Tibial nerve (tissue), 4 donors: ENCODE data around the gene EYS. TPM values are rescaled to one million over a fixed set of nuclear protein-coding genes. Genes with fewer than 3 reads are reported as not detected.

ENCODE experiments used
- DNase-seq, 2 donors: peaks; one replicate each; pipeline ENCODE4 v3.0.0-alpha.2; 2019; ENCODE audit warnings: low spot score in 2 of 2
- H3K27ac ChIP-seq, 4 donors: fragments of 200-600 bp; sonication (generic) in 3 of 4; one replicate each; pipeline ENCODE4 v1.5.1; 2017 to 2019; ENCODE audit warnings: mild to moderate bottlenecking in 1 of 4
- H3K27me3 ChIP-seq, 2 donors: fragments of 200-600 bp; sonication (generic) in 1 of 2; one replicate each; pipeline versions ENCODE4 v1.5.1 to v1.6.0; 2017 to 2019
- H3K36me3 ChIP-seq, 3 donors: fragments of 200-600 bp; sonication (generic); one replicate each; pipeline ENCODE4 v1.5.1; 2018 to 2019
- H3K4me1 ChIP-seq, 4 donors: fragments of 200-600 bp; sonication (generic) in 3 of 4; one replicate each; pipeline ENCODE4 v1.5.1; 2017 to 2019
- H3K4me3 ChIP-seq, 4 donors: fragments of 200-600 bp; sonication (generic) in 3 of 4; one replicate each; pipeline ENCODE4 v1.5.1; 2017 to 2019; ENCODE audit warnings: mild to moderate bottlenecking in 1 of 4, moderate library complexity in 1 of 4
- H3K9me3 ChIP-seq, 4 donors: fragments of 200-600 bp; sonication (generic) in 3 of 4; one replicate each; pipeline ENCODE4 v1.5.1; 2017 to 2019
- EP300 ChIP-seq, 2 donors: sonication (generic); formaldehyde crosslinking; IDR thresholded peaks; one replicate each; pipeline ENCODE4 v1.6.1; 2017; ENCODE audit warnings: antibody characterized with exemption in 2 of 2, mild to moderate bottlenecking in 1 of 2
- POLR2A ChIP-seq, 2 donors: fragments of 450-650 bp; IDR thresholded peaks; one replicate each; pipeline ENCODE4 v1.6.1; 2017; ENCODE audit warnings: antibody characterized with exemption in 2 of 2, mild to moderate bottlenecking in 2 of 2, moderate library complexity in 2 of 2
- WGBS, 2 donors: methylation state at CpG; one replicate each; pipeline ENCODE4 v1.1.5; 2018; 5-methylcytosine and 5-hydroxymethylcytosine counted together
- total RNA-seq, 4 donors: library from RNA; depleted of rRNA; stranded (reverse); fragments of >200 nt; gene quantifications; one replicate each; pipeline ENCODE4 v1.1.0, GENCODE V29; 2016
- TF ChIP-seq, protein P1 (sequence below), 5 experiments: fragments of 200-600 bp in 3 of 5; fragments of 450-650 bp in 2 of 5; sonication (generic) in 3 of 5; IDR thresholded peaks; one replicate each; pipeline ENCODE4 v1.5.1; 2016 to 2019; ENCODE audit warnings: antibody characterized with exemption in 5 of 5, mild to moderate bottlenecking in 3 of 5, moderate library complexity in 2 of 5

The EYS gene
- total RNA-seq, 4 donors from 2014 or later: under 0.01 to 4.5 (median 0.39) TPM; not detected in 1

- TF ChIP-seq POLR2A (IDR thresholded peaks at IDR 0.05) (no peak), EP300 (IDR thresholded peaks at IDR 0.05) (no peak)
- TF ChIP-seq, protein P1, sequence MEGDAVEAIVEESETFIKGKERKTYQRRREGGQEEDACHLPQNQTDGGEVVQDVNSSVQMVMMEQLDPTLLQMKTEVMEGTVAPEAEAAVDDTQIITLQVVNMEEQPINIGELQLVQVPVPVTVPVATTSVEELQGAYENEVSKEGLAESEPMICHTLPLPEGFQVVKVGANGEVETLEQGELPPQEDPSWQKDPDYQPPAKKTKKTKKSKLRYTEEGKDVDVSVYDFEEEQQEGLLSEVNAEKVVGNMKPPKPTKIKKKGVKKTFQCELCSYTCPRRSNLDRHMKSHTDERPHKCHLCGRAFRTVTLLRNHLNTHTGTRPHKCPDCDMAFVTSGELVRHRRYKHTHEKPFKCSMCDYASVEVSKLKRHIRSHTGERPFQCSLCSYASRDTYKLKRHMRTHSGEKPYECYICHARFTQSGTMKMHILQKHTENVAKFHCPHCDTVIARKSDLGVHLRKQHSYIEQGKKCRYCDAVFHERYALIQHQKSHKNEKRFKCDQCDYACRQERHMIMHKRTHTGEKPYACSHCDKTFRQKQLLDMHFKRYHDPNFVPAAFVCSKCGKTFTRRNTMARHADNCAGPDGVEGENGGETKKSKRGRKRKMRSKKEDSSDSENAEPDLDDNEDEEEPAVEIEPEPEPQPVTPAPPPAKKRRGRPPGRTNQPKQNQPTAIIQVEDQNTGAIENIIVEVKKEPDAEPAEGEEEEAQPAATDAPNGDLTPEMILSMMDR (IDR thresholded peaks at IDR 0.05): no peak
- WGBS, 2 donors: 81 to 88% methylated on average over 4 of the region's 4 CpGs
- H3K27me3 ChIP-seq: no peaks in the 10 kb centered on the region
These were observed 1709.8 kb downstream of the EYS start for GRCh38 chr6:63997221-63997620.

DNA sequence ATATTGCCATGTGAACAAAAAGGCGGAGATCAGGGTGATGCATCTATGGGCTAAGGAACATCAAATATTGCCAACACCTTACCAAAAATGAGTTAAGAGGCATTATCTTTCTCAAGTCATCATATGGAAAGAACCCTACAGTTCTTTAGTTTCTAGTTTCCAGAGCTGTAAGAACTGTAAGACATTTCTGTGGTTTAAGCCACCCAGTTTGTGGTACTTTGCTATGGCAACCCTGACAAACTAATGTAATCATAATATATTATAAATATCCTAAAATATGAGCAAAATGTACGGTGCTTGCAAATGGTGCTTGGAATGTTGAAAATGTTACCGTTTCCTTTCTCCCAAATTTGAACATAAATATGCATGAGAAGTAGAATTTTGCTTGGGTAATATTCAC is 1721.8 kb downstream of the EYS start:
- Histone ChIP-seq H3K27ac (no peak overlapping the region), H3K4me3 (no peak overlapping the region), H3K27me3 (no peaks in the 10 kb centered on the region), H3K4me1 (no peaks in the 10 kb centered on the region), H3K36me3 (no peaks in the 10 kb centered on the region), H3K9me3 (no peaks in the 10 kb centered on the region)
- DNase-seq: no peak
- no peak for TF ChIP-seq POLR2A (IDR thresholded peaks at IDR 0.05)
- no peak for TF ChIP-seq EP300 (IDR thresholded peaks at IDR 0.05)
- TF ChIP-seq, protein P1 (IDR thresholded peaks at IDR 0.05): no peak
- WGBS, 2 donors: 89 to 92% methylated on average over 3 of the region's 3 CpGs

More at GRCh38 chr6:63997221-63997620, 1709.8 kb downstream of the EYS start:
- Histone ChIP-seq H3K9me3 (no peaks in the 10 kb centered on the region), H3K27ac (no peak overlapping the region), H3K36me3 (no peaks in the 10 kb centered on the region), H3K4me1 (no peaks in the 10 kb centered on the region), H3K4me3 (no peak overlapping the region)
- DNase-seq: no peak

DNA sequence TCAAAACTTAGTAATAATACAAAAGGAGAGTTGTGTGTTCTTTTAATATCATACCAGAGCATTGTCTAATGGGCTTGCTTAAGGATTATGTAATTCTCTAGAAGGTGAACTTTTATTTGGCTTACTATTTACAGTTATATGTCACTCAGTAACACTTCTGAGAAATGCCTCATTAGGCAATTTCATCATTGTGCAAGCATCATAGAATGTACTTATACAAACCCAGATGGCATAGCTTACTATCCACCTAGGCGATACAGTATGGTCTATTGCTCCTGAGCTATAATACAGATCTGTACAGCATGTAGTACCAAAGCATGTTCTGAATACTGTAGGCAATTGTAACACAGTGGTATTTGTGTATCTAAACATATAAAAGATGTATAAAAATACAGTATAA is 1731.3 kb downstream of the EYS start:
- no peak overlapping the region for H3K27ac ChIP-seq
- no peaks in the 10 kb centered on the region for H3K27me3 ChIP-seq
- H3K9me3 ChIP-seq: no peaks in the 10 kb centered on the region
- no peak for DNase-seq
- WGBS, 2 donors: 48 to 96% methylated on average over 1 of the region's 1 CpG
- TF ChIP-seq, protein P1 (IDR thresholded peaks at IDR 0.05): no peak
- TF ChIP-seq EP300 (IDR thresholded peaks at IDR 0.05): no peak
- no peaks in the 10 kb centered on the region for H3K36me3 ChIP-seq
- H3K4me1 ChIP-seq: no peaks in the 10 kb centered on the region
- no peak overlapping the region for H3K4me3 ChIP-seq

- H3K4me1 ChIP-seq: no peaks in the 10 kb centered on the region
- no peak overlapping the region for H3K27ac ChIP-seq
- no peak for DNase-seq
- no peaks in the 10 kb centered on the region for H3K36me3 ChIP-seq
- no peaks in the 10 kb centered on the region for H3K9me3 ChIP-seq
- H3K27me3 ChIP-seq: no peaks in the 10 kb centered on the region
- no peak for TF ChIP-seq EP300 (IDR thresholded peaks at IDR 0.05)
- TF ChIP-seq, protein P1 (IDR thresholded peaks at IDR 0.05): no peak
- no peak for TF ChIP-seq POLR2A (IDR thresholded peaks at IDR 0.05)
- 75 to 81% methylated on average over 2 of the region's 2 CpGs for WGBS, 2 donors
- no peak overlapping the region for H3K4me3 ChIP-seq
These were observed 1738.4 kb downstream of the EYS start for GRCh38 chr6:63968650-63969049.

DNA sequence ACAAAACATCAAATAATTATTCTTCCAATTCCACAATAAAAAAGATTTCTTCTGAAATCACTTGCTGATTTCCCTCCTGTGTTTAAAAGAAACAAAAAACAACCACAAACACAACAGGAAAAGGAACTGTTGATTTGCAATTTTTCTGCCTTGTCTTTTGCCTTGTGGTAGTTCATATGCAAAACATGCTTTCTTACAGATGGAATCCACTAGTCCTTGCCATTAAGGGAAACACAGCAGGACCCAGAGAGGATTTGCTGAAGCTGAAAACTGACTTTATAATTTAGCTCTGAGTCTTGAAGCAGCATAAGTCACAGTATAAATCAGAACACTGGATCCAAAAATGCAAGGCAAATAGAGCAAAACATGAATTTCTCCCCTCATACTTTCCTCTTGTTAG is 1742.7 kb downstream of the EYS start:
- Histone ChIP-seq H3K27ac (no peak overlapping the region), H3K4me1 (no peaks in the 10 kb centered on the region), H3K9me3 (no peaks in the 10 kb centered on the region), H3K4me3 (no peak overlapping the region), H3K36me3 (no peaks in the 10 kb centered on the region), H3K27me3 (no peaks in the 10 kb centered on the region)
- DNase-seq: no peak
- TF ChIP-seq, protein P1 (IDR thresholded peaks at IDR 0.05): no peak
- TF ChIP-seq EP300 (IDR thresholded peaks at IDR 0.05): no peak
- no peak for TF ChIP-seq POLR2A (IDR thresholded peaks at IDR 0.05)
